HepG2 (cell line): ENCODE measurements around the gene HTR4. TPM values are rescaled to one million over a fixed set of nuclear protein-coding genes. Genes with fewer than 3 reads are reported as not detected.

ENCODE experiments used
- ATAC-seq: fragments of 200-7000 bp; cut with Tn5 transposase; 3 replicates; pipeline ENCODE4 v1.9.1; 2020; ENCODE audit warnings: mild to moderate bottlenecking, moderate library complexity
- BruUV-seq: library from RNA; stranded (reverse); fragments of 400-500 nt; replicated peaks from 2 replicates; lab custom pipeline; 2021; lab: Mats Ljungman, UMichigan
- CTCF ChIA-PET: fragments of 300-600 bp; formaldehyde crosslinking; extraction: SDS; loops from one replicate; lab custom pipeline; 2021; ENCODE audit warnings: low total read pairs, inconsistent platforms, low intra/inter-chr PET ratio; lab: Yijun Ruan, JAX
- POLR2A ChIA-PET: fragments of 350-600 bp; sonication (Branson Sonifier 250); formaldehyde crosslinking; loops from one replicate; lab custom pipeline; 2020; ENCODE audit warnings: antibody characterized with exemption, inconsistent platforms; lab: Yijun Ruan, JAX
- DNase-seq: peaks from one replicate; pipeline ENCODE4 v3.0.0-alpha.2; 2015; ENCODE audit warnings: low spot score
- FAIRE-seq: peaks from 3 replicates; lab custom pipeline; 2011; peaks lifted over from hg19 to GRCh38; lab: Jason Lieb, UNC
- H2AFZ ChIP-seq: one replicate; pipeline ENCODE4 v1.6.1; 2011; ENCODE audit warnings: low read length, inconsistent platforms
- H3K27ac ChIP-seq: fragments of 300-600 bp; 3 replicates; pipeline ENCODE4 v1.8.0; 2011; ENCODE audit warnings: mixed run types, mild to moderate bottlenecking, mixed read lengths, low read length, inconsistent platforms; ENCODE audit not compliant: insufficient read depth; ENCODE audit errors: extremely low read length
- H3K27me3 ChIP-seq, 2 experiments: fragments of 200-600 bp in 1 of 2; 2 replicates in 1 of 2; 3 replicates in 1 of 2; pipeline versions ENCODE4 v1.6.0 to v1.8.0; 2011; ENCODE audit warnings: low read length in 2 of 2, mild to moderate bottlenecking in 2 of 2, moderate library complexity in 2 of 2, inconsistent platforms in 1 of 2; ENCODE audit not compliant: insufficient read depth in 2 of 2, control insufficient read depth in 1 of 2
- H3K36me3 ChIP-seq, 2 experiments: fragments of 200-600 bp in 1 of 2; replicated peaks in 1 of 2; 2 replicates in 1 of 2; 3 replicates in 1 of 2; pipeline versions ENCODE4 v1.5.1 to v1.8.0; 2011; ENCODE audit warnings: low read length in 2 of 2, inconsistent platforms in 1 of 2; ENCODE audit not compliant: insufficient read depth in 2 of 2, control insufficient read depth in 1 of 2
- H3K4me1 ChIP-seq: 2 replicates; pipeline ENCODE4 v1.5.1; 2012; ENCODE audit warnings: low read length, inconsistent platforms; ENCODE audit not compliant: insufficient read depth
- H3K4me2 ChIP-seq: 2 replicates; pipeline ENCODE4 v1.6.0; 2011; ENCODE audit warnings: low read depth, low read length, inconsistent platforms
- H3K4me3 ChIP-seq, 3 experiments: fragments of 200-600 bp in 1 of 3; sonication (generic), shearing (Covaris generic) in 1 of 3; replicated peaks in 1 of 3; 2 replicates each; pipeline ENCODE4 v1.5.1; 2011 to 2016; ENCODE audit warnings: low read length in 3 of 3, inconsistent platforms in 2 of 3, low read depth in 2 of 3, mild to moderate bottlenecking in 2 of 3, control low read depth in 1 of 3, mixed read lengths in 1 of 3; ENCODE audit not compliant: insufficient read depth in 1 of 3
- H3K79me2 ChIP-seq: one replicate; pipeline ENCODE4 v1.6.1; 2011; ENCODE audit warnings: low read length, inconsistent platforms; ENCODE audit not compliant: insufficient read depth
- H3K9ac ChIP-seq: 2 replicates; pipeline ENCODE4 v1.6.0; 2011; ENCODE audit warnings: mild to moderate bottlenecking, low read depth, low read length, inconsistent platforms; ENCODE audit not compliant: insufficient read depth
- H3K9me3 ChIP-seq: 2 replicates; pipeline ENCODE4 v1.5.1; 2012; ENCODE audit warnings: mild to moderate bottlenecking, low read length
- H4K20me1 ChIP-seq: 2 replicates; pipeline ENCODE4 v1.6.0; 2011; ENCODE audit warnings: inconsistent platforms, mild to moderate bottlenecking, low read length, moderate library complexity; ENCODE audit not compliant: insufficient read depth
- CAMTA2 ChIP-seq: sonication (generic); formaldehyde crosslinking; IDR thresholded peaks from 2 replicates; pipeline ENCODE4 v1.4.0; 2020; ENCODE audit warnings: mild to moderate bottlenecking, missing genetic modification reagents, borderline replicate concordance
- CBFB ChIP-seq: sonication (generic); formaldehyde crosslinking; IDR thresholded peaks from 2 replicates; pipeline ENCODE4 v1.4.0; 2020; ENCODE audit warnings: missing genetic modification reagents
- CSRNP1 ChIP-seq: sonication (generic); formaldehyde crosslinking; IDR thresholded peaks from 2 replicates; pipeline ENCODE4 v1.8.1; 2023; ENCODE audit warnings: mild to moderate bottlenecking, missing genetic modification reagents
- CSRNP2 ChIP-seq: sonication (generic); formaldehyde crosslinking; conservative IDR thresholded peaks from 2 replicates; pipeline ENCODE4 v1.8.0; 2022; ENCODE audit warnings: low read depth, missing genetic modification reagents
- ETV6 ChIP-seq: sonication (generic); formaldehyde crosslinking; conservative IDR thresholded peaks from 2 replicates; pipeline ENCODE4 v1.4.0; 2020; ENCODE audit warnings: missing genetic modification reagents
- IRF2 ChIP-seq: IDR thresholded peaks from 2 replicates; pipeline ENCODE4 v1.6.1; 2018; ENCODE audit warnings: missing genetic modification reagents, missing compliant biosample characterization
- MAZ ChIP-seq, 2 experiments: sonication (generic) in 1 of 2; formaldehyde crosslinking in 1 of 2; IDR thresholded peaks; 2 replicates each; pipeline versions ENCODE4 v1.5.0 to v1.6.1; 2012 to 2020; ENCODE audit warnings: low read depth in 2 of 2, mild to moderate bottlenecking in 2 of 2, borderline replicate concordance in 1 of 2, improper control_type of control experiment in 1 of 2, low read length in 1 of 2, missing genetic modification reagents in 1 of 2, moderate library complexity in 1 of 2
- MIER2 ChIP-seq: IDR thresholded peaks from 2 replicates; pipeline ENCODE4 v1.6.1; 2016; ENCODE audit warnings: missing biosample characterization, missing genetic modification reagents
- MNT ChIP-seq: fragments of 450-650 bp; IDR thresholded peaks from 2 replicates; pipeline ENCODE4 v1.6.1; 2016
- NFIB ChIP-seq: sonication (generic); formaldehyde crosslinking; IDR thresholded peaks from 2 replicates; pipeline ENCODE4 v1.9.0; 2021; ENCODE audit warnings: missing genetic modification reagents, mild to moderate bottlenecking, borderline replicate concordance
- NKX3-1 ChIP-seq: sonication (generic); formaldehyde crosslinking; IDR thresholded peaks from 2 replicates; pipeline ENCODE4 v1.5.0; 2020; ENCODE audit warnings: missing genetic modification reagents
- THAP11 ChIP-seq: IDR thresholded peaks from 2 replicates; pipeline ENCODE4 v1.6.1; 2016; ENCODE audit warnings: missing biosample characterization, missing genetic modification reagents
- ZFP1 ChIP-seq: IDR thresholded peaks from 2 replicates; pipeline ENCODE4 v1.6.1; 2016
- ZNF552 ChIP-seq: sonication (generic); formaldehyde crosslinking; IDR thresholded peaks from 2 replicates; pipeline ENCODE4 v1.9.0; 2022; ENCODE audit warnings: missing genetic modification reagents, mild to moderate bottlenecking, borderline replicate concordance
- ZNF556 ChIP-seq: sonication (generic); formaldehyde crosslinking; IDR thresholded peaks from 2 replicates; pipeline ENCODE4 v1.4.0; 2020; ENCODE audit warnings: mild to moderate bottlenecking, missing genetic modification reagents, borderline replicate concordance
- ZNF772 ChIP-seq: sonication (generic); formaldehyde crosslinking; IDR thresholded peaks from 2 replicates; pipeline ENCODE4 v1.5.0; 2020; ENCODE audit warnings: mild to moderate bottlenecking, missing genetic modification reagents
- ZNF788 ChIP-seq: sonication (generic); formaldehyde crosslinking; IDR thresholded peaks from 2 replicates; pipeline ENCODE4 v1.5.0; 2020; ENCODE audit warnings: mild to moderate bottlenecking, missing genetic modification reagents, borderline replicate concordance
- WGBS: methylation state at CpG from one replicate; pipeline ENCODE4 v1.1.6; 2017; ENCODE audit warnings: low lambda C conversion rate; 5-methylcytosine and 5-hydroxymethylcytosine counted together
- in situ Hi-C: cut with HindIII; loops from 2 replicates; pipeline ENCODE4 v1.10.0; 2017; ENCODE audit warnings: low pct_unique_long_range_greater_than_20kb; ENCODE audit not compliant: extremely low pct_ligation_motif_present
- intact Hi-C: fragments of 100-400 bp; cut with micrococcal nuclease; formaldehyde crosslinking; loops from one replicate; pipeline ENCODE4 v1.10.0; 2022; ENCODE audit not compliant: unreplicated experiment
- polyA plus RNA-seq, 8 experiments: library from polyadenylated mRNA; depleted of rRNA in 3 of 8; stranded (reverse) in 7 of 8; unstranded in 1 of 8; fragments of >200 nt; fragmentation: Illumina TruSeq in 4 of 8; extraction: Trizol in 4 of 8; gene quantifications; 2 replicates each; pipeline versions ENCODE4 v1.2.1 to v1.2.3, GENCODE V29; 2011 to 2016; ENCODE audit warnings: low read depth in 4 of 8, missing spikeins in 1 of 8, mixed read lengths in 1 of 8; ENCODE audit not compliant: insufficient read depth in 1 of 8
- total RNA-seq, 5 experiments: library from RNA; depleted of rRNA; stranded (reverse); fragments of >200 nt; fragmentation: Illumina TruSeq; extraction: Trizol; gene quantifications; 2 replicates each; pipeline ENCODE4 v1.2.3, GENCODE V29; 2016; ENCODE audit warnings: low read depth in 1 of 5

The HTR4 gene
- total and polyA plus RNA-seq, 2 of the 13 experiments (the other 11 are each of a cell fraction or from before 2014, with no cell fraction given): not detected

- CTCF ChIA-PET: no interaction called here
- no peak overlapping the region for H3K9ac ChIP-seq
- no peak overlapping the region for H3K4me2 ChIP-seq
- WGBS: 99% methylated on average over 3 of the region's 3 CpGs
- no peak overlapping the region for H3K27ac ChIP-seq
- H3K27me3 ChIP-seq: no peaks in the 10 kb centered on the region
- DNase-seq (no peak), FAIRE-seq (no peak), ATAC-seq (no peak)
- H3K9me3 ChIP-seq: no peaks in the 10 kb centered on the region
- no peak overlapping the region for H2AFZ ChIP-seq
- H4K20me1 ChIP-seq: no peaks in the 10 kb centered on the region
- no peak overlapping the region for H3K4me3 ChIP-seq
- no peaks in the 10 kb centered on the region for H3K79me2 ChIP-seq
- TF ChIP-seq MNT (no peak), NKX3-1 (CRISPR knock-in tag) (no peak), ZFP1 (CRISPR knock-in tag) (no peak), MIER2 (no peak), ZNF788 (no peak), ZNF556 (CRISPR knock-in tag) (no peak), ETV6 (CRISPR knock-in tag) (no peak), IRF2 (CRISPR knock-in tag) (no peak), CAMTA2 (CRISPR knock-in tag) (no peak), CBFB (CRISPR knock-in tag) (no peak), ZNF772 (CRISPR knock-in tag) (no peak), CSRNP1 (CRISPR knock-in tag) (no peak), NFIB (CRISPR knock-in tag) (no peak), CSRNP2 (no peak), THAP11 (no peak), MAZ (IDR thresholded peaks at IDR 0.05; ENCODE audit: borderline replicate concordance, low read depth, low read length) (no peak), MAZ (CRISPR knock-in tag; IDR thresholded peaks at IDR 0.05; ENCODE audit: low read depth) (no peak), ZNF552 (CRISPR knock-in tag) (no peak)
- H3K36me3 ChIP-seq: peaks cover 10 to 43% of the 10 kb centered on the region in 2 experiments
- H3K4me1 ChIP-seq: no peaks in the 10 kb centered on the region
- POLR2A ChIA-PET: no interaction called here
- in situ Hi-C loops: no loop called here
- intact Hi-C loops: no loop called here
- BruUV-seq: no TSS peak
These were observed 218.3 kb downstream of the HTR4 start for GRCh38 chr5:148436029-148436428.
